GM23338 (cell line): Measurements from ENCODE around the gene SNX14.
"Not testable (repeated sequence)": the region's sequence is repeated elsewhere in the genome, so short reads cannot be mapped to it uniquely, and the experiment has no call there.

Experiments
- CREB1 ChIP-seq: fragments of 250-450 bp; sonication (Bioruptor Pico); IDR thresholded peaks from 2 replicates; pipeline ENCODE4 v1.5.0; 2020; ENCODE audit warnings: low read depth, mild to moderate bottlenecking, moderate library complexity
- EZH2 ChIP-seq: fragments of 200-600 bp; sonication (generic); IDR thresholded peaks from one replicate; pipeline ENCODE4 v1.8.0; 2017; ENCODE audit warnings: antibody characterized with exemption, mild to moderate bottlenecking, low read depth; ENCODE audit not compliant: unreplicated experiment
- EZH2phosphoT487 ChIP-seq: fragments of 200-600 bp; sonication (generic); IDR thresholded peaks from one replicate; pipeline ENCODE4 v1.8.1; 2018; ENCODE audit warnings: antibody characterized with exemption; ENCODE audit not compliant: unreplicated experiment
- JUNB ChIP-seq: IDR thresholded peaks from one replicate; pipeline ENCODE4 v1.6.1; 2016; ENCODE audit warnings: antibody characterized with exemption; ENCODE audit not compliant: unreplicated experiment
- NANOG ChIP-seq: IDR thresholded peaks from 2 replicates; pipeline ENCODE4 v1.6.1; 2016; ENCODE audit warnings: antibody characterized with exemption, borderline replicate concordance
- POLR2AphosphoS5 ChIP-seq: IDR thresholded peaks from 2 replicates; pipeline ENCODE4 v1.6.1; 2016; ENCODE audit warnings: antibody characterized with exemption, low read depth
- TF ChIP-seq, protein P1 (sequence below), 2 experiments: fragments of 200-600 bp in 1 of 2; sonication (generic) in 1 of 2; conservative IDR thresholded peaks; 2 replicates each; pipeline versions ENCODE4 v1.5.1 to v1.6.1; 2016 to 2017; ENCODE audit warnings: antibody characterized with exemption in 2 of 2, low read depth in 2 of 2, mild to moderate bottlenecking in 2 of 2, moderate library complexity in 1 of 2
- TF ChIP-seq, protein P2 (sequence below): IDR thresholded peaks from one replicate; pipeline ENCODE4 v1.6.1; 2018; ENCODE audit warnings: antibody characterized with exemption; ENCODE audit not compliant: unreplicated experiment

DNA sequence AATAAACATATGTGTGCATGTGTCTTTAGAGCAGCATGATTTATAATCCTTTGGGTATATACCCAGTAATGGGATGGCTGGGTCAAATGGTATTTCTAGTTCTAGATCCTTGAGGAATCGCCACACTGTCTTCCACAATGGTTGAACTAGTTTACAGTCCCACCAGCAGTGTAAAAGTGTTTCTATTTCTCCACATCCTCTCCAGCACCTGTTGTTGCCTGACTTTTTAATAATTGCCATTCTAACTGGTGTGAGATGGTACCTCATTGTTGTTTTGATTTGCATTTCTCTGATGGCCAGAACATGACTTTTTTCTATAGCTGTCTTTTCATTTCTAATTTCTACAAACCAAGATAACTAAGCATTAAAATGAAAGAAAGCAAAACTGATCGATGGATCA, 29.4 kb downstream of the SNX14 start:
- TF ChIP-seq, protein P1, sequence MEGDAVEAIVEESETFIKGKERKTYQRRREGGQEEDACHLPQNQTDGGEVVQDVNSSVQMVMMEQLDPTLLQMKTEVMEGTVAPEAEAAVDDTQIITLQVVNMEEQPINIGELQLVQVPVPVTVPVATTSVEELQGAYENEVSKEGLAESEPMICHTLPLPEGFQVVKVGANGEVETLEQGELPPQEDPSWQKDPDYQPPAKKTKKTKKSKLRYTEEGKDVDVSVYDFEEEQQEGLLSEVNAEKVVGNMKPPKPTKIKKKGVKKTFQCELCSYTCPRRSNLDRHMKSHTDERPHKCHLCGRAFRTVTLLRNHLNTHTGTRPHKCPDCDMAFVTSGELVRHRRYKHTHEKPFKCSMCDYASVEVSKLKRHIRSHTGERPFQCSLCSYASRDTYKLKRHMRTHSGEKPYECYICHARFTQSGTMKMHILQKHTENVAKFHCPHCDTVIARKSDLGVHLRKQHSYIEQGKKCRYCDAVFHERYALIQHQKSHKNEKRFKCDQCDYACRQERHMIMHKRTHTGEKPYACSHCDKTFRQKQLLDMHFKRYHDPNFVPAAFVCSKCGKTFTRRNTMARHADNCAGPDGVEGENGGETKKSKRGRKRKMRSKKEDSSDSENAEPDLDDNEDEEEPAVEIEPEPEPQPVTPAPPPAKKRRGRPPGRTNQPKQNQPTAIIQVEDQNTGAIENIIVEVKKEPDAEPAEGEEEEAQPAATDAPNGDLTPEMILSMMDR (conservative IDR thresholded peaks at IDR 0.05; ENCODE audit: low read depth in 2 of 2) = not testable (repeated sequence)
- TF ChIP-seq EZH2phosphoT487, POLR2AphosphoS5, EZH2, JUNB, CREB1, NANOG: not testable (repeated sequence)
- TF ChIP-seq, protein P2, sequence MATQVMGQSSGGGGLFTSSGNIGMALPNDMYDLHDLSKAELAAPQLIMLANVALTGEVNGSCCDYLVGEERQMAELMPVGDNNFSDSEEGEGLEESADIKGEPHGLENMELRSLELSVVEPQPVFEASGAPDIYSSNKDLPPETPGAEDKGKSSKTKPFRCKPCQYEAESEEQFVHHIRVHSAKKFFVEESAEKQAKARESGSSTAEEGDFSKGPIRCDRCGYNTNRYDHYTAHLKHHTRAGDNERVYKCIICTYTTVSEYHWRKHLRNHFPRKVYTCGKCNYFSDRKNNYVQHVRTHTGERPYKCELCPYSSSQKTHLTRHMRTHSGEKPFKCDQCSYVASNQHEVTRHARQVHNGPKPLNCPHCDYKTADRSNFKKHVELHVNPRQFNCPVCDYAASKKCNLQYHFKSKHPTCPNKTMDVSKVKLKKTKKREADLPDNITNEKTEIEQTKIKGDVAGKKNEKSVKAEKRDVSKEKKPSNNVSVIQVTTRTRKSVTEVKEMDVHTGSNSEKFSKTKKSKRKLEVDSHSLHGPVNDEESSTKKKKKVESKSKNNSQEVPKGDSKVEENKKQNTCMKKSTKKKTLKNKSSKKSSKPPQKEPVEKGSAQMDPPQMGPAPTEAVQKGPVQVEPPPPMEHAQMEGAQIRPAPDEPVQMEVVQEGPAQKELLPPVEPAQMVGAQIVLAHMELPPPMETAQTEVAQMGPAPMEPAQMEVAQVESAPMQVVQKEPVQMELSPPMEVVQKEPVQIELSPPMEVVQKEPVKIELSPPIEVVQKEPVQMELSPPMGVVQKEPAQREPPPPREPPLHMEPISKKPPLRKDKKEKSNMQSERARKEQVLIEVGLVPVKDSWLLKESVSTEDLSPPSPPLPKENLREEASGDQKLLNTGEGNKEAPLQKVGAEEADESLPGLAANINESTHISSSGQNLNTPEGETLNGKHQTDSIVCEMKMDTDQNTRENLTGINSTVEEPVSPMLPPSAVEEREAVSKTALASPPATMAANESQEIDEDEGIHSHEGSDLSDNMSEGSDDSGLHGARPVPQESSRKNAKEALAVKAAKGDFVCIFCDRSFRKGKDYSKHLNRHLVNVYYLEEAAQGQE = not testable (repeated sequence)
